Stimulated activated memory B cell treated with anti-CD40 and anti-IgM and Interleukin-4, amounts not matched to agents 10 μg/mL and 1 μg/mL and 100 μg/mL, for 72 hours (primary cell): ENCODE data around the gene NPPC.
"Not testable (repeated sequence)": the region's sequence is repeated elsewhere in the genome, so short reads cannot be mapped to it uniquely, and the experiment has no call there.

ENCODE experiments used
- ATAC-seq: fragments of 150-1000 bp; cut with Tn5 transposase; 2 replicates; pipeline ENCODE4 v1.10.0; 2021
- H3K27ac Mint-ChIP-seq: one replicate; pipeline ENCODE4 v1.8.0; 2022; ENCODE audit warnings: mild to moderate bottlenecking, mixed read lengths
- H3K27me3 Mint-ChIP-seq: one replicate; pipeline ENCODE4 v1.8.0; 2022; ENCODE audit warnings: mixed read lengths
- H3K36me3 Mint-ChIP-seq: one replicate; pipeline ENCODE4 v1.8.0; 2022; ENCODE audit warnings: mixed read lengths
- H3K4me1 Mint-ChIP-seq: one replicate; pipeline ENCODE4 v1.8.0; 2022; ENCODE audit warnings: mixed read lengths
- H3K4me3 Mint-ChIP-seq: one replicate; pipeline ENCODE4 v1.8.0; 2022; ENCODE audit warnings: mild to moderate bottlenecking, moderate library complexity, mixed read lengths
- H3K9me3 Mint-ChIP-seq: one replicate; pipeline ENCODE4 v1.8.0; 2022; ENCODE audit warnings: mixed read lengths

Gene NPPC

DNA sequence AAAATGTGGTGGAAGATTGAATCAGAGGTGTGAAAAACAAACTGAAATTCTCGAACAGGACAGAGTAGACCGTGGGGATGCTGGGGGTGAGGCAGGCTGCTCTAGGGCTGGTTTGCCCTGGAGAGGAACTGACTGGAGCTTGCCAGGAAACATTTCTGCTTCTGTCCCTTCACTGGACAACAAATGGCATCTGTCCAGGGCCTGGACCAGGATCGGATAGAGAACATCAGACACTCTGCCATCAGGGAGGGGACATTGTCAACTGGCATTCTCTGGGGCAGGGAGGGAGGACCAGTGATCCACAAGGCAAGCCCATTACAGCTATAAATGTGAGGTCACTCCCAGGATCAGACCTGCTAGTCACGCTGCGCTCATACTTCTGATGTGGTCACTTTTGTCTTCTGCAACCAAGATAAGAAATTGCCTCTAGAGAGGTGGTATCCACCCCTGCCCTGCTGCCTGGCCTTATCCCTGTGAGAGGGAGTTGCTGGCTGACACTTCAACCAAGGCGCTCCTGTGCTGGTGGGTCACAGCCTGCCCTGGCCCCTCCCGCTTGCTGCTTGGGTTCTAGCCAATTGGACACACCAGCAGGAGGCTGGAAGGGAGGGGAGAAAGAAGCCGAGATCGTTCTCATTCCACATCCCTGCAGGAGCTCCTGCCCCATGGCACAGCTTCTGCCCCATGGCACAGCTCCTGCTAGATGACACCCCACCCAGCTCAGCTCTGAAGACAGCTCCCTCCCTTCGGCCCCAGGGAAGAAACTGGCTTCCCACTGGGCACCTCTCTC lies 8.7 kb downstream of the NPPC start:
- Mint-ChIP-seq H3K27ac (no peak overlapping the region), H3K9me3 (no peaks in the 10 kb centered on the region), H3K27me3 (peaks cover 53% of the 10 kb centered on the region), H3K4me3 (no peak overlapping the region), H3K4me1 (no peaks in the 10 kb centered on the region), H3K36me3 (no peaks in the 10 kb centered on the region)
- no peak for ATAC-seq

GRCh38 chr2:231914077-231914690 lies 12.0 kb downstream of the NPPC start:
- Mint-ChIP-seq H3K4me3 (no peak overlapping the region), H3K27me3 (peaks cover 30% of the 10 kb centered on the region), H3K4me1 (peaks cover 6% of the 10 kb centered on the region), H3K36me3 (no peaks in the 10 kb centered on the region), H3K9me3 (no peaks in the 10 kb centered on the region), H3K27ac (no peak overlapping the region)
- ATAC-seq, result no peak

GRCh38 chr2:231911381-231911780 lies 14.8 kb downstream of the NPPC start:
- Mint-ChIP-seq H3K27ac (no peak overlapping the region), H3K36me3 (no peaks in the 10 kb centered on the region), H3K4me1 (peaks cover 6% of the 10 kb centered on the region), H3K4me3 (no peak overlapping the region), H3K9me3 (no peaks in the 10 kb centered on the region), H3K27me3 (peaks cover 19% of the 10 kb centered on the region)
- ATAC-seq, result no peak

GRCh38 chr2:231910771-231911170 lies 15.4 kb downstream of the NPPC start:
- no peaks in the 10 kb centered on the region for H3K36me3 Mint-ChIP-seq
- H3K4me1 Mint-ChIP-seq, result peaks cover 6% of the 10 kb centered on the region
- no peak overlapping the region for H3K4me3 Mint-ChIP-seq
- H3K27me3 Mint-ChIP-seq, result peaks cover 19% of the 10 kb centered on the region
- no peaks in the 10 kb centered on the region for H3K9me3 Mint-ChIP-seq
- H3K27ac Mint-ChIP-seq, result no peak overlapping the region
- no peak for ATAC-seq

DNA sequence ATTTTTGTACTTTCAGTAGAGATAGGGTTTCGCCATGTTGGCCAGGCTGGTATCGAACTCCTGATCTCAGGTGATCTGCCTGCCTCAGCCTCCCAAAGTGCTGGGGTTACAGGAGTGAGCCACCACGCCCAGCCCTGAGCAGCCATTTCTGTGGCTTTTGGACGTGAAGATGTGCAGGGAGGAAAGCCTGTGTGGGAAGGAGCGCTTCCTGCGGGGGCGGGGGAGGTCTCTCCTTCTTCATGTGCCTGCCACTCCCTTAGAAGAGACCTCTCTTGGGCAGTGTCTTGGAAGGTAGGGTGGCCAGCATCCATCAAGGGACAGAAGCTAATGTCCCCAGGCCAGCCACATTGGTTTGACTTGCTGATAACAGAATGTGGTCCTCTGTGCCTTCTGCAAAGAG lies 16.0 kb downstream of the NPPC start:
- H3K4me3 Mint-ChIP-seq, H3K9me3 Mint-ChIP-seq, ATAC-seq, H3K36me3 Mint-ChIP-seq, H3K27ac Mint-ChIP-seq, H3K4me1 Mint-ChIP-seq: not testable (repeated sequence)
- peaks cover 19% of the 10 kb centered on the region for H3K27me3 Mint-ChIP-seq

DNA sequence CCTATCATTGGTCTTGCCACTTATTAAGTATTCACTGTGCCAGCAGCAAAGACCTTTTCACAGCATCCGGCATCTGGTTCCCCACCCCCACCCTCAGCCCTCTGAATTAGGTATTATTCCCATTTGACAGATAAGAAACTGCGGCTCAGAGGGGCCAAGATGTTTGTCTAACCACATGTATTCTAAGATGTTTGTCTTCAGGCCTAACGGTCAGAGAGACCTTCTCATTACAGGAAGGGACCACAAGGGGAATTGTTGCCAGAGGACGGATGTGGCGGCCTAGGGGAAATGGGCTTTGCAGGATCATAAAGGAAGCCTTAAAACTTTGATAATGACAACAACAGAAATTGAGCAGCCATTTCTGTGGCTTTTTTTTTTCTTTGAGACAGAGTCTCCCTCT lies 16.6 kb downstream of the NPPC start:
- H3K27ac Mint-ChIP-seq, result no peak overlapping the region
- H3K9me3 Mint-ChIP-seq, result no peaks in the 10 kb centered on the region
- ATAC-seq, result no peak
- peaks cover 6% of the 10 kb centered on the region for H3K4me1 Mint-ChIP-seq
- no peak overlapping the region for H3K4me3 Mint-ChIP-seq
- H3K27me3 Mint-ChIP-seq, result peaks cover 19% of the 10 kb centered on the region
- H3K36me3 Mint-ChIP-seq, result no peaks in the 10 kb centered on the region

- ATAC-seq, result no peak
- H3K4me1 Mint-ChIP-seq, result peaks cover 6% of the 10 kb centered on the region
- H3K9me3 Mint-ChIP-seq, result no peaks in the 10 kb centered on the region
- H3K27me3 Mint-ChIP-seq, result peaks cover 8% of the 10 kb centered on the region
- no peak overlapping the region for H3K27ac Mint-ChIP-seq
- H3K36me3 Mint-ChIP-seq, result no peaks in the 10 kb centered on the region
- no peak overlapping the region for H3K4me3 Mint-ChIP-seq
Measured at GRCh38 chr2:231908584-231908983, 17.6 kb downstream of the NPPC start.

DNA sequence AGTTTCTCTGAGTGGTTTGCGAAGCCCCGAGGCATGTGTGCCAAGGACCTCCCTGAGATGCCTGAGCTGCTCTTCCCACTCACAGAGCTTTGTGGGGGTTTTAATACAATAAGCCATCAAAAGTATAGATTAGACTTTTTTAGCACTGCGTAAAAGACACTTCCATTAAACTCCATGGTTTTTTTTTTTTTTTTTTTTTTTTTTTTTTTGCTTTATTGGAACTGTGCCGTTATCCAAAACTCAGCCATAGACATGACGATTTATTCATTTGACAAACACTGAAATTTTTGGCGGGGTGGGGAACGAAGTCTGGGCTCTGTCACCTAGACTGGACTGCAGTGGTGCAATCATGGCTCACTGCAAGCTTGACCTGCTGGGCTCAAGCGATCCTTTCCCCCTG lies 18.4 kb downstream of the NPPC start:
- H3K9me3 Mint-ChIP-seq, result no peaks in the 10 kb centered on the region
- no peaks in the 10 kb centered on the region for H3K36me3 Mint-ChIP-seq
- no peak overlapping the region for H3K27ac Mint-ChIP-seq
- peaks cover 6% of the 10 kb centered on the region for H3K4me1 Mint-ChIP-seq
- no peak overlapping the region for H3K4me3 Mint-ChIP-seq
- peaks cover under 1% of the 10 kb centered on the region for H3K27me3 Mint-ChIP-seq
- ATAC-seq, result no peak

GRCh38 chr2:231905026-231905425 lies 21.2 kb downstream of the NPPC start:
- no peak for ATAC-seq
- H3K36me3 Mint-ChIP-seq, result no peaks in the 10 kb centered on the region
- H3K27me3 Mint-ChIP-seq, result peaks cover 10% of the 10 kb centered on the region
- no peaks in the 10 kb centered on the region for H3K4me1 Mint-ChIP-seq
- no peak overlapping the region for H3K27ac Mint-ChIP-seq
- H3K9me3 Mint-ChIP-seq, result no peaks in the 10 kb centered on the region
- no peak overlapping the region for H3K4me3 Mint-ChIP-seq

DNA sequence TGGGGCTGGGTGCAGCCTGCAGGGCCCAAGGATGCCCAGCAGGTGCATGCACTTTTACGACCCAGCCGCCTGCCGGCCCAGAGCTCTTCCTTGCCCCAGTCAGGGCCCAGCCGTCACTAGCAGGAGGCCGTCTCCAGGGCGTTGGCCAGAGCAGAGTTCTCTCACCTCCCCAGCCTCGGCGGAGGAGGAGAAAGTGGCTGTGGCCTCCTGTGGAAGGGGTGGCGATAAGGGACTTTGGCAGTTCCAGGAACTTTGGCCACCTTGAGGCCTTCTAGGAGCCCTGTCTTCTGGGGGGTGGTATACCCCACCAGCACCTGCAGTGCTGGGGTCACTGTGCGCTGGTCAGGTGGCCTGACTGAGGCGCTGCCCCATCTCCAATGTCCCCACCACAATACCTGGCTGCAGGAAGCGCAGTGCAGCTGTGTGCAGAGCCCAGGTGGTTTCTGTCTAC lies 22.0 kb downstream of the NPPC start:
- Mint-ChIP-seq H3K27me3 (peaks cover 10% of the 10 kb centered on the region), H3K27ac (no peak overlapping the region), H3K9me3 (no peaks in the 10 kb centered on the region), H3K36me3 (no peaks in the 10 kb centered on the region), H3K4me3 (no peak overlapping the region), H3K4me1 (no peaks in the 10 kb centered on the region)
- ATAC-seq, result no peak

- H3K36me3 Mint-ChIP-seq, result no peaks in the 10 kb centered on the region
Measured at GRCh38 chr2:231902598-231902997, 23.6 kb downstream of the NPPC start.

DNA sequence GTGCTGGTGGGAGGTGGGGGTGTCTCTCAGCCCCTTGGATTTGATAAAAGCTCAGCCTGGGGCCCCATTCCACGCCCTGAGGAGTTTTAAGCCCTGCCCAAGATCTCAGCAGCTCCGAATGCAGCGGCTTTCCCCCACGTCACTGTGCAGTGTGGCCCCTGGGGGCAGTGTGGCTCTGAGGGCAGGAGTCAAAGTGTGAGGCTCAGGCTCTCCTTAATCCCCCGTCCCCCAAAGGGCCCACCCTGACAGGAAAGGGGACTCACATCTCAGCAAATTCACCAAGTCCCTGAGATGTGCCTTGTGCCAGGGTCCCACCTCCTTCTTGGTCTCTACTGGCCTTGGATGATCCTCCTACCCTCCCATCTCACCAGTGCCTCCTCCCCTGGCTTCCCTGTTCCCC lies 25.2 kb downstream of the NPPC start:
- no peak for ATAC-seq
- Mint-ChIP-seq H3K27me3 (peaks cover 10% of the 10 kb centered on the region), H3K36me3 (no peaks in the 10 kb centered on the region), H3K4me3 (no peak overlapping the region), H3K4me1 (no peaks in the 10 kb centered on the region), H3K9me3 (no peaks in the 10 kb centered on the region), H3K27ac (no peak overlapping the region)

More at GRCh38 chr2:231902598-231902997, 23.6 kb downstream of the NPPC start:
- H3K27me3 Mint-ChIP-seq, result peaks cover 10% of the 10 kb centered on the region
- H3K4me3 Mint-ChIP-seq, result no peak overlapping the region
- no peaks in the 10 kb centered on the region for H3K9me3 Mint-ChIP-seq
- H3K4me1 Mint-ChIP-seq, result no peaks in the 10 kb centered on the region
- H3K27ac Mint-ChIP-seq, result no peak overlapping the region
- no peak for ATAC-seq

GRCh38 chr2:231900486-231900942 lies 25.7 kb downstream of the NPPC start:
- no peak overlapping the region for H3K27ac Mint-ChIP-seq
- H3K4me1 Mint-ChIP-seq, result no peaks in the 10 kb centered on the region
- H3K27me3 Mint-ChIP-seq, result peaks cover 10% of the 10 kb centered on the region
- ATAC-seq, result peak; percentile 61
- H3K4me3 Mint-ChIP-seq, result no peak overlapping the region
- H3K9me3 Mint-ChIP-seq, result no peaks in the 10 kb centered on the region
- no peaks in the 10 kb centered on the region for H3K36me3 Mint-ChIP-seq

DNA sequence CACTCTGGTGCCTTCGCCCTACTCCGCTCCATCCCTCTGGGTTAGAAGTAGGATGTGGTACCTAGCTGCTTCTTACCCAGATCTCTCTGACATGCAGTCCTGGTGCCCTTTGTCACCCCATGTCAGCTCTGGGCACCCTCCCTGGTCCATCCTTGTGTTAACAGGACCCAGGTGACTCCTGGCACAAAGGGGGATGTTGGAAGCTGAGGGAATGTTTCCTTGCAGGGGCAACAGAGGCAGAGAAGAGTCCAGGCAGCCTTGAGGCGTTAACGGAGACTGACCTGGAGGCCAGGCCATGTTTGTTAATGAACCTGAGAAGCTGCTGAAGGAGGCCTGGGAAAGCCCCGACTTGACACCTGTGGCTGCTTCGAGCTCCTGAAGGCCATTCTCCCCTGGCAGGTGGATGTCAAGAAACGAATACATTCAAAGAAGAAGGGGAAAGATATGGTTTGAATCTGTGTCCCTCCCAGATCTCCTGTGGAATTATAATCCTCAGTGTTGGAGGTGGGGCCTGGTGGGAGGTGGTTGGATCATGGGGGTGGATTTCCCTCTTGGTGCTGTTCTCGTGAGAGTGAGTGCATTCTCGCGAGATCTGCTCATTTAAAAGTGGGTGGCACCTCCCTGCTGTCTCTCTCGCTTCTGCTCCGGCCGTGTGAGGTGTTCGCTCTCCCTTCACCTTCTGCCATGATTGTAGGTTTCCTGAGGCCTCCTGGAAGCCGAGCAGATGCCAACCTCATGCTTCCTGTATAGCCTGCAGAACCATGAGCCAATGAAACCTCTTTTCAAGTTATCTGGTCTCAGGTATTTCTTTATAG lies 31.4 kb downstream of the NPPC start:
- Mint-ChIP-seq H3K27ac (no peak overlapping the region), H3K36me3 (no peaks in the 10 kb centered on the region)
- no peak for ATAC-seq

DNA sequence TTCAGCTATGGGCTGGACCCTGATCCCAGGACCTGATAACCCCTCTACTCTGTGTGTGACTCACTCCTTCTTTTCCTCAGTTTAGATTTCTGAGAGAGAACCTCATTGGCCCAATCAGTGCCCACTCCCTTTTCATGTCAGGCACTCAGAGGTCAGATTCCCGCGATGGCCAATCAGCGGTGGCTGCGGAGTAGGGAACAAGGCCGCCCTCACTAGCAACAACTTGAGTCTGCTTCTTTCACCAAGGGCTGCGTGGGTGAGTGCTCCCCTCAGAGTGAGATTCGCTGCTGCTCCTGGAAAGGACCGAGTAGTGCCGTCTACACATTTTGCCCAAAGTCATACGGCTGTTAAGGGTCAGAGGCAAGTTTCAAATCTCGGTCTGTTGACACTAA lies 34.7 kb downstream of the NPPC start:
- H3K36me3 Mint-ChIP-seq, result no peaks in the 10 kb centered on the region
- H3K27me3 Mint-ChIP-seq, result peaks cover 15% of the 10 kb centered on the region
- ATAC-seq, result no peak
- no peak overlapping the region for H3K27ac Mint-ChIP-seq
- H3K4me1 Mint-ChIP-seq, result no peaks in the 10 kb centered on the region
- H3K4me3 Mint-ChIP-seq, result no peak overlapping the region
- H3K9me3 Mint-ChIP-seq, result peaks cover under 1% of the 10 kb centered on the region

More for the DNA sequence above, 31.4 kb downstream of the NPPC start:
- Mint-ChIP-seq H3K4me3 (no peak overlapping the region), H3K4me1 (no peaks in the 10 kb centered on the region), H3K9me3 (no peaks in the 10 kb centered on the region), H3K27me3 (no peaks in the 10 kb centered on the region)
